ENCODE data around the gene FOXI1.
"Not testable (repeated sequence)": the region's sequence is repeated elsewhere in the genome, so short reads cannot be mapped to it uniquely, and the experiment has no call there.

FOXI1 gene

GRCh38 chr5:170094329-170094728 lies 11.4 kb upstream of the FOXI1 start:
- DNase-seq: not testable (repeated sequence)

GRCh38 chr5:170095646-170096045 lies 10.1 kb upstream of the FOXI1 start:
- DNase-seq: no peak

GRCh38 chr5:170097934-170098333 lies 7.8 kb upstream of the FOXI1 start:
- no peak for DNase-seq

GRCh38 chr5:170100066-170100943 lies 5.4 kb upstream of the FOXI1 start:
- peak; percentile 71 for DNase-seq

- no peak for DNase-seq
Measured at GRCh38 chr5:170103447-170103846, 2.2 kb upstream of the FOXI1 start.

- DNase-seq: no peak
Measured at GRCh38 chr5:170104299-170104698, 1.4 kb upstream of the FOXI1 start.

GRCh38 chr5:170104710-170105109 lies 987 bp upstream of the FOXI1 start:
- DNase-seq: no peak

GRCh38 chr5:170107674-170108073 lies 2.0 kb downstream of the FOXI1 start:
- no peak for DNase-seq

- no peak for DNase-seq
Measured at GRCh38 chr5:170108266-170108785, 2.6 kb downstream of the FOXI1 start.

- no peak for DNase-seq
Measured at GRCh38 chr5:170109059-170110031, 3.6 kb downstream of the FOXI1 start.

- no peak for DNase-seq
Measured at GRCh38 chr5:170110403-170111087, 4.8 kb downstream of the FOXI1 start.

- DNase-seq: no peak
Measured at GRCh38 chr5:170111088-170111785, 5.5 kb downstream of the FOXI1 start.

GRCh38 chr5:170112876-170113521 lies 7.3 kb downstream of the FOXI1 start:
- no peak for DNase-seq

- no peak for DNase-seq
Measured at GRCh38 chr5:170113522-170113900, 7.8 kb downstream of the FOXI1 start.

GRCh38 chr5:170114271-170114670 lies 8.6 kb downstream of the FOXI1 start:
- DNase-seq: no peak

- no peak for DNase-seq
Measured at GRCh38 chr5:170115925-170116324, 10.2 kb downstream of the FOXI1 start.

GRCh38 chr5:170117736-170118135 lies 12.0 kb downstream of the FOXI1 start:
- DNase-seq: no peak

- no peak for DNase-seq
Measured at GRCh38 chr5:170120576-170120975, 14.9 kb downstream of the FOXI1 start.

GRCh38 chr5:170121321-170121720 lies 15.6 kb downstream of the FOXI1 start:
- DNase-seq: no peak

GRCh38 chr5:170126061-170126460 lies 20.4 kb downstream of the FOXI1 start:
- no peak for DNase-seq

GRCh38 chr5:170126626-170127025 lies 20.9 kb downstream of the FOXI1 start:
- no peak for DNase-seq

- DNase-seq: no peak
Measured at GRCh38 chr5:170131235-170131634, 25.5 kb downstream of the FOXI1 start.

Measured in NCI-H526 treated with DMSO at 0.1 percent for 48 hours (cell line).